Breast epithelium (tissue), 4 donors: ENCODE data around the gene TPST2. TPM values are rescaled to one million over a fixed set of nuclear protein-coding genes. Genes with fewer than 3 reads are reported as not detected.
"Not testable (repeated sequence)": the region's sequence is repeated elsewhere in the genome, so short reads cannot be mapped to it uniquely, and the experiment has no call there.

ENCODE experiments used
- DNase-seq, 2 donors: peaks; one replicate each; pipeline ENCODE4 v3.0.0-alpha.2; 2019; ENCODE audit warnings: low spot score in 2 of 2
- H3K27ac ChIP-seq, 2 donors: fragments of 200-600 bp; sonication (generic) in 1 of 2; one replicate each; pipeline ENCODE4 v1.5.1; 2016 to 2019; ENCODE audit warnings: mild to moderate bottlenecking in 1 of 2
- H3K27me3 ChIP-seq, 2 donors: fragments of 200-600 bp; sonication (generic) in 1 of 2; one replicate each; pipeline versions ENCODE4 v1.5.1 to v1.6.0; 2017 to 2019; ENCODE audit warnings: control low read depth in 1 of 2, mild to moderate bottlenecking in 1 of 2
- H3K36me3 ChIP-seq: fragments of 200-600 bp; one replicate; pipeline ENCODE4 v1.5.1; 2019
- H3K4me1 ChIP-seq, 2 donors: fragments of 200-600 bp; sonication (generic); one replicate each; pipeline ENCODE4 v1.5.1; 2016 to 2019; ENCODE audit warnings: control low read depth in 1 of 2
- H3K4me3 ChIP-seq, 3 donors: fragments of 200-600 bp; sonication (generic); 1 replicate in 2 of 3; 2 replicates in 1 of 3; pipeline ENCODE4 v1.5.1; 2016 to 2019; ENCODE audit warnings: mild to moderate bottlenecking in 3 of 3, moderate library complexity in 2 of 3
- H3K9me3 ChIP-seq, 2 donors: fragments of 200-600 bp; sonication (generic) in 1 of 2; one replicate each; pipeline ENCODE4 v1.5.1; 2016 to 2019; ENCODE audit warnings: control low read depth in 1 of 2
- POLR2A ChIP-seq: fragments of 450-650 bp; IDR thresholded peaks from one replicate; pipeline ENCODE4 v1.6.1; 2016; ENCODE audit warnings: antibody characterized with exemption, mild to moderate bottlenecking, moderate library complexity
- POLR2AphosphoS5 ChIP-seq, 3 donors: sonication (generic); formaldehyde crosslinking; IDR thresholded peaks; one replicate each; pipeline ENCODE4 v1.6.1; 2017; ENCODE audit warnings: antibody characterized with exemption in 3 of 3
- intact Hi-C: fragments of 100-400 bp; cut with DNase I; formaldehyde crosslinking; loops from one replicate; pipeline ENCODE4 v1.15.1; 2023; ENCODE audit warnings: low total_unique reads
- total RNA-seq, 3 donors: library from RNA; depleted of rRNA; stranded (reverse); fragments of >200 nt; gene quantifications; one replicate each; pipeline ENCODE4 v1.1.0, GENCODE V29; 2016
- TF ChIP-seq, protein P1 (sequence below), 3 donors: fragments of 450-650 bp; IDR thresholded peaks; one replicate each; pipeline ENCODE4 v1.5.1; 2016 to 2017; ENCODE audit warnings: antibody characterized with exemption in 3 of 3, mild to moderate bottlenecking in 3 of 3, moderate library complexity in 3 of 3

Gene TPST2
- total RNA-seq, 3 donors from 2014 or later, result 36.6 to 81.9 (median 59.8) TPM

DNA sequence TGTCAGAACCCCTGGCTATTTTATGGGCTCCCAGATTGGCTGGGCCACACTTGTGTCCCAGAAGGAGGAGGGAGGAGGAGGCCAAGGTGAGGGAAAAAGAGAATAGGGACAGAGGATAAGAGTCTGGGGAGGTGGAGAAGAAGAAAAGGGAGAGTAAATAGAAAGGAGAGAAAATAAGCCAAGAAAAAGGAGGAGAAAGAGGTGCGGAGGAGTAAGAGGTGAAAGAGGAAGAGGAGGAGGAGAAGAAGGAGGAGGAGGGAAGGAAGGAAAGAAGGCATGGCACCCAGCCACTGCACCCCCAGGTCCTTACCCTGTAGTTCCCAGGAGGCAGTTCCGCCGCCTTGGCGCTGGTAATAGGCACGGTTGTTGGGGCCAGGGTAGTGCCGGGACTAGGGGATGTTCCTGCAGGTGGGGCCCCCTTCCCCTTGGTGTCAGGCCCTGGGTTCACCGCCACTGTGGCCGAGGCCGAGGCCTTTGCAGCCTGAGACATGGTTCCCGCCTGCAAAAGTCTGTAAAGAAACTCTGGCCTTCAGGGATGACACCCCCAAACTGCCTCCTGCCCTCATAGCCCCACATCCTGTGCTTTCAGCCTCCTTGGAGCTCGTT is 26.0 kb upstream of the TPST2 start:
- DNase-seq, result no peak
- Histone ChIP-seq H3K27me3 (peaks cover 0 to 11% of the 10 kb centered on the region in 2 donors), H3K27ac (no peak overlapping the region), H3K4me1 (no peaks in the 10 kb centered on the region), H3K9me3 (no peaks in the 10 kb centered on the region), H3K36me3 (no peaks in the 10 kb centered on the region), H3K4me3 (no peak overlapping the region)
- intact Hi-C loops, result no loop called here
- TF ChIP-seq POLR2A (no peak), POLR2AphosphoS5 (IDR thresholded peaks at IDR 0.05) (no peak)
- TF ChIP-seq, protein P1, sequence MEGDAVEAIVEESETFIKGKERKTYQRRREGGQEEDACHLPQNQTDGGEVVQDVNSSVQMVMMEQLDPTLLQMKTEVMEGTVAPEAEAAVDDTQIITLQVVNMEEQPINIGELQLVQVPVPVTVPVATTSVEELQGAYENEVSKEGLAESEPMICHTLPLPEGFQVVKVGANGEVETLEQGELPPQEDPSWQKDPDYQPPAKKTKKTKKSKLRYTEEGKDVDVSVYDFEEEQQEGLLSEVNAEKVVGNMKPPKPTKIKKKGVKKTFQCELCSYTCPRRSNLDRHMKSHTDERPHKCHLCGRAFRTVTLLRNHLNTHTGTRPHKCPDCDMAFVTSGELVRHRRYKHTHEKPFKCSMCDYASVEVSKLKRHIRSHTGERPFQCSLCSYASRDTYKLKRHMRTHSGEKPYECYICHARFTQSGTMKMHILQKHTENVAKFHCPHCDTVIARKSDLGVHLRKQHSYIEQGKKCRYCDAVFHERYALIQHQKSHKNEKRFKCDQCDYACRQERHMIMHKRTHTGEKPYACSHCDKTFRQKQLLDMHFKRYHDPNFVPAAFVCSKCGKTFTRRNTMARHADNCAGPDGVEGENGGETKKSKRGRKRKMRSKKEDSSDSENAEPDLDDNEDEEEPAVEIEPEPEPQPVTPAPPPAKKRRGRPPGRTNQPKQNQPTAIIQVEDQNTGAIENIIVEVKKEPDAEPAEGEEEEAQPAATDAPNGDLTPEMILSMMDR (IDR thresholded peaks at IDR 0.05), result no peak

DNA sequence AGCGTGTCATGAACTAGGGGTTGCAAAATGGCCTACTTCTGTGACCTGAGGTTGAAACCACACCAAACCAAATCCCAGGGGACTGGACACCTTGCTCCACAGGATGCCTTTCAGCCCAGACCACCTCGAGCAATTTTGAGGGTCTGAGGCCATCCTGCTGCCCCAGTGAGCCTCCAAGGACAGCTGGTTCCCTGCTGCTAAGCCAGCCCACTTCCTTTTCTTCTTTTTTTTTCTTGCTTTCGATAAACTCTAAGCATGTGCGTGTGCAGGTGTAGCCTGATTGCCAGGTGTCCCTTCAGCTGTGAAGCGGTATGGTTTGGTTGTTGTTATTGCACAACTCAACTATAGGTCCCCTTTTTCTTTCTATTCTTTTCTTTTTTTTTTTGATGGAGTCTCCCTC is 25.2 kb upstream of the TPST2 start:
- H3K9me3 ChIP-seq, result no peaks in the 10 kb centered on the region
- H3K36me3 ChIP-seq, result no peaks in the 10 kb centered on the region
- intact Hi-C loops, result no loop called here
- no peaks in the 10 kb centered on the region for H3K4me1 ChIP-seq
- no peak overlapping the region for H3K27ac ChIP-seq
- TF ChIP-seq, protein P1 (IDR thresholded peaks at IDR 0.05), result no peak
- TF ChIP-seq POLR2A (no peak), POLR2AphosphoS5 (IDR thresholded peaks at IDR 0.05) (no peak)
- no peak overlapping the region for H3K4me3 ChIP-seq
- DNase-seq, result no peak
- peaks cover 0 to 11% of the 10 kb centered on the region in 2 donors for H3K27me3 ChIP-seq

DNA sequence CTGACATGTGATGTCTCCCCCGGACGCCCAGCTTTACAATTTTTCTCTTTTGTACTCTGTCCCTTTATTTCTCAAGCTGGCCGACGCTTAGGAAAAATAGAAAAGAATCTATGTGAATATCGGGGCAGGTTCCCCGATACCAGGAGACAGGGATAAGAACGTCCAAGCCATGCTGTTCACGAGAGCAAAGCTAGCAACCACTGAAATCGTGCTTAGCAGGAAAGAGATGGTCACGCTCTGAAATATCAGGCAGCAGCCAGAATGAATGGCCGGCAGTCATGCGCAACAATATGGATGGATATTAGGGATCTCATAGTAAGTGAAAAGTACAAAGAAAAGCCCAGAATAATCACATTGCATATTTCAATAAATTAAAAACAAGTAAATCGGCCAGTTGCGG is 24.4 kb upstream of the TPST2 start:
- no peak overlapping the region for H3K27ac ChIP-seq
- peaks cover 0 to 11% of the 10 kb centered on the region in 2 donors for H3K27me3 ChIP-seq
- intact Hi-C loops, result no loop called here
- TF ChIP-seq POLR2A (no peak), POLR2AphosphoS5 (IDR thresholded peaks at IDR 0.05) (no peak)
- TF ChIP-seq, protein P1 (IDR thresholded peaks at IDR 0.05), result no peak
- H3K9me3 ChIP-seq, result no peaks in the 10 kb centered on the region
- DNase-seq, result no peak
- no peaks in the 10 kb centered on the region for H3K36me3 ChIP-seq
- no peak overlapping the region for H3K4me3 ChIP-seq
- no peaks in the 10 kb centered on the region for H3K4me1 ChIP-seq

DNA sequence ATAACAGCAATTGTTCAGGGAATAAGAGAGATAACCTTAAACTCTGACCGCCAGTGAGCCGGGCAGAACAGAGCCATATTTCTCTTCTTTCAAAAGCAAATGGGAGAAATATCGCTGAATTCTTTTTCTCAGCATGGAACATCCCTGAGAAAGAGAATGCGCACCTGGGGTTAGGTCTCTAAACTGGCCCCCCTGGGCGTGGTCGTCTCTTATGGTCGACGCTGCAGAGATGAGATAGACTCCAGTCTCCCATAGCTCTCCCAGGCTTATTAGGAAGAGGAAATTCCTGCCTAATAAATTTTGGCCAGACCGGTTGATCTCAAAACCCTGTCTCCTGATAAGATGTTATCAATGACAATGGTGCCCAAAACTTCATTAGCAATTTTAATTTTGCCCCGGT is 23.8 kb upstream of the TPST2 start:
- DNase-seq, H3K9me3 ChIP-seq, H3K4me1 ChIP-seq, H3K4me3 ChIP-seq, intact Hi-C loops, H3K36me3 ChIP-seq, H3K27ac ChIP-seq: not testable (repeated sequence)
- peaks cover 0 to 11% of the 10 kb centered on the region in 2 donors for H3K27me3 ChIP-seq

DNA sequence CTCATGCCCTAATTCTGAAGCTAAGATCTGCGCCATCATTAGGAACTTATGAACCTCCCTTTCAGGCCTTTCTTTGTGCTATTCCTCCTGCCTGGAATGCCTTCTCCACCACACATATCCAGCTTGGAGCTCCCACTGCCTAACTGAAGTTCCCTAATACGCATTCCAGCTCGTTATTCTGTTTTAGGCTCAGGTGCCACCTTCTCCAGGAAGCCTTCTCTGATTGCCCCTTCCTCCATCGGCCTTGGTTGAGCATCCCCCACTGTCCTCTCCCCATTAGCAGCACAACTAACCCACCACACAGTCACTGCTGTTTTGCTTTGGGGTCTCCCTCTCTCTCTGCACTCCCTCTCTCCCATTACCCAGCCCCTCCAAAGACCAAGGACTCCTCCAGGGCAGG is 22.7 kb upstream of the TPST2 start:
- intact Hi-C loops, result no loop called here
- Histone ChIP-seq H3K27me3 (peaks cover 0 to 11% of the 10 kb centered on the region in 2 donors), H3K4me3 (no peak overlapping the region), H3K4me1 (no peaks in the 10 kb centered on the region), H3K9me3 (no peaks in the 10 kb centered on the region), H3K27ac (no peak overlapping the region), H3K36me3 (no peaks in the 10 kb centered on the region)
- no peak for DNase-seq
- TF ChIP-seq POLR2AphosphoS5 (IDR thresholded peaks at IDR 0.05) (no peak), POLR2A (no peak)

DNA sequence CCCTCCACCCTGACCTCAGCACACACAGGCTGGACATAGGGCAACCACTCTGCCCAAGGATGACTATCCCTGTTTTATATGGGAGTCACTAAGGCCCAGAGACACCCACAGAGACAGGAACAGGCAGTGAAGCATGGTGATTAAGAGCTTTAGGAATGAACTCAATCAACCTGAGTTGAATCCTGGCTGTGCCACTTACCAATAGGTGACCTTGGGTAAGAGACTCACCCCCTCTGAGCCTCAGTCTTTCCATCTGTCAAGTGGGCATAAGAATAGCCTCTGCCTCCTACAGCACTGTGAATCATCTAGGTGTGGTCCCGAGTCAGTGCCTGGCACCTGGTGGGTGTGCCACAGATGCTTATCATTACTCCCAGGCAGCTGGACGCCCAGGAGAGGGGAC is 21.1 kb upstream of the TPST2 start:
- peaks cover 0 to 11% of the 10 kb centered on the region in 2 donors for H3K27me3 ChIP-seq
- no peaks in the 10 kb centered on the region for H3K4me1 ChIP-seq
- intact Hi-C loops, result no loop called here
- H3K4me3 ChIP-seq, result no peak overlapping the region
- DNase-seq, result no peak
- H3K36me3 ChIP-seq, result no peaks in the 10 kb centered on the region
- no peaks in the 10 kb centered on the region for H3K9me3 ChIP-seq
- TF ChIP-seq POLR2AphosphoS5 (IDR thresholded peaks at IDR 0.05) (no peak), POLR2A (no peak)
- TF ChIP-seq, protein P1 (IDR thresholded peaks at IDR 0.05), result no peak
- no peak overlapping the region for H3K27ac ChIP-seq
